ENCODE data around the gene FRMPD1. TPM values are rescaled to one million over a fixed set of nuclear protein-coding genes. Genes with fewer than 3 reads are reported as not detected.

FRMPD1 gene
- total and polyA plus RNA-seq, 2 of the 4 experiments (the other 2 are of a cell fraction) = not detected

- H3K9me1 ChIP-seq (ENCODE audit: insufficient read depth, low read length) = peaks cover 9% of the 10 kb centered on the region; the same call in 1 of the 2 replicates
- dilution Hi-C loops (cut with HindIII; ENCODE audit: low sequenced_read_pairs, unreplicated experiment) = no loop called here
- H2BK5ac ChIP-seq (ENCODE audit: low read depth, low read length, poor library complexity, severe bottlenecking) = peak overlapping the region; percentile 56
- no peak overlapping the region for H4K91ac ChIP-seq (ENCODE audit: insufficient read depth, low read depth, low read length)
- H2BK120ac ChIP-seq (ENCODE audit: low read depth, low read length) = peak overlapping the region; percentile 4; the same call in 1 of the 2 replicates
- no peak overlapping the region for H3K14ac ChIP-seq (replicated peaks; ENCODE audit: low read depth, low read length)
- H3K9me3 ChIP-seq (ENCODE audit: control insufficient read depth, insufficient read depth, low read length) = no peaks in the 10 kb centered on the region
- peak overlapping the region; percentile 56; the same call in 1 of the 2 replicates for H3K18ac ChIP-seq (ENCODE audit: low read depth, low read length)
- TSS peak; percentile 4 for BruUV-seq (replicated peaks)
- H4K5ac ChIP-seq (ENCODE audit: low read depth, low read length) = peak overlapping the region; percentile 60; the same call in 1 of the 2 replicates
- H2AK5ac ChIP-seq (ENCODE audit: low read depth, low read length) = no peak overlapping the region
- no peak overlapping the region for H4K8ac ChIP-seq (ENCODE audit: low read depth in 2 of 2, low read length in 2 of 2)
- no peak overlapping the region for H3K56ac ChIP-seq (ENCODE audit: extremely low read depth, insufficient read depth, low read length)
- CTCF ChIA-PET = interaction anchor here (0.6 kb wide), 2 partner anchors 10 to 86 kb away, joined by 3 to 4 read pairs; partner anchors contain the start of gene EXOSC3
- no peaks in the 10 kb centered on the region; the same call in 1 of the 2 replicates for H4K20me1 ChIP-seq (ENCODE audit: insufficient read depth, low read length)
- no peaks in the 10 kb centered on the region for H3K27me3 ChIP-seq (ENCODE audit: control insufficient read depth, insufficient read depth, low read length)
- no peak overlapping the region for H3K9ac ChIP-seq (ENCODE audit: low read depth, low read length)
- peak overlapping the region; percentile 36; the same call in 1 of the 2 replicates for H3K4me2 ChIP-seq (ENCODE audit: low read depth, low read length)
- POLR2A ChIA-PET (ENCODE audit: unreplicated experiment) = no interaction called here
- H3K4me1 ChIP-seq (ENCODE audit: control insufficient read depth, insufficient read depth, low read length) = peaks cover 6% of the 10 kb centered on the region
- peak overlapping the region; percentile 2; the same call in 1 of the 2 replicates for H3K4ac ChIP-seq (ENCODE audit: low read depth, low read length)
- no peak overlapping the region for H3K4me3 ChIP-seq (ENCODE audit: insufficient read depth, low read depth, low read length)
- H2BK15ac ChIP-seq (ENCODE audit: low read depth, low read length) = no peak overlapping the region
- no peak overlapping the region for H3K27ac ChIP-seq (ENCODE audit: insufficient read depth, low read length)
- WGBS, 2 experiments (ENCODE audit: extremely low coverage in 2 of 2, insufficient read length in 1 of 2) = no CpG with 5 or more reads among the region's 1 CpG
- DNase-seq (peak; percentile 58), ATAC-seq (ENCODE audit: low read depth) (peak; percentile 45)
- no peak overlapping the region for H2AK9ac ChIP-seq (replicated peaks; ENCODE audit: low read depth, low read length, poor library complexity)
- no peak overlapping the region; the same call in none of the 2 replicates for H2BK20ac ChIP-seq (ENCODE audit: low read depth, low read length)
- intact Hi-C loops (cut with micrococcal nuclease) = no loop called here
- H3K79me1 ChIP-seq (ENCODE audit: low read depth in 1 of 2, low read length in 2 of 2) = peaks cover 10 to 23% of the 10 kb centered on the region in 2 experiments
- no peak overlapping the region for H3K23ac ChIP-seq (ENCODE audit: low read depth, low read length)
- no peak overlapping the region for H2AFZ ChIP-seq (replicated peaks; ENCODE audit: low read length, poor library complexity)
- in situ Hi-C loops (cut with MboI; ENCODE audit: low sequenced_read_pairs) = loop anchor here (10.0 kb wide), 1 partner anchor 291 kb away; the partner anchor contains the start of gene POLR1E
- H3K36me3 ChIP-seq (ENCODE audit: control insufficient read depth, insufficient read depth, low read length) = peaks cover 25% of the 10 kb centered on the region
- no peak for TF ChIP-seq FOS (IDR thresholded peaks at IDR 0.05; ENCODE audit: low read depth, low read length)
- TF ChIP-seq MAZ (IDR thresholded peaks at IDR 0.05; ENCODE audit: borderline replicate concordance, low read depth, low read length) = no peak
- no peak for TF ChIP-seq CHD1 (IDR thresholded peaks at IDR 0.05; ENCODE audit: low read depth, low read length)
- no peak for TF ChIP-seq CTCF (conservative IDR thresholded peaks at IDR 0.05; ENCODE audit: low read depth, low read length)
- no peak for TF ChIP-seq BHLHE40 (IDR thresholded peaks at IDR 0.05; ENCODE audit: low read depth, low read length)
- no peak for TF ChIP-seq CEBPB (IDR thresholded peaks at IDR 0.05; ENCODE audit: low read depth, low read length)
- TF ChIP-seq POLR2A (IDR thresholded peaks at IDR 0.05; ENCODE audit: low read depth, low read length) = no peak
- no peak for TF ChIP-seq MAFK (IDR thresholded peaks at IDR 0.05; ENCODE audit: low read depth, low read length)
- TF ChIP-seq RCOR1 (IDR thresholded peaks at IDR 0.05; ENCODE audit: insufficient replicate concordance, low read length) = no peak
- TF ChIP-seq USF2 (IDR thresholded peaks at IDR 0.05; ENCODE audit: low read depth, low read length) = no peak
- TF ChIP-seq RFX5 (IDR thresholded peaks at IDR 0.05; ENCODE audit: low read depth, low read length) = no peak
- TF ChIP-seq SMC3 (IDR thresholded peaks at IDR 0.05; ENCODE audit: low read depth, low read length) = no peak
- no peak for TF ChIP-seq MXI1 (IDR thresholded peaks at IDR 0.05; ENCODE audit: borderline replicate concordance, low read depth, low read length)
- no peak for TF ChIP-seq RAD21 (IDR thresholded peaks at IDR 0.05; ENCODE audit: low read length)
- TF ChIP-seq NFE2L2 (IDR thresholded peaks at IDR 0.05; ENCODE audit: low read depth, low read length) = no peak
Measured at GRCh38 chr9:37775216-37775919, 124.6 kb downstream of the FRMPD1 start.

Measured in IMR-90 (cell line).